LNCAP (cell line): ENCODE measurements around the gene CNTN6.

Experiments
- CTCF ChIP-seq: fragments of 450-650 bp; IDR thresholded peaks from 2 replicates; pipeline ENCODE4 v1.5.1; 2017; ENCODE audit warnings: mild to moderate bottlenecking

Gene CNTN6

GRCh38 chr3:1287815-1288214 is 195.0 kb downstream of the CNTN6 start:
- TF ChIP-seq CTCF, result no peak

- TF ChIP-seq CTCF, result no peak
Measured at GRCh38 chr3:1288805-1289494, 196.1 kb downstream of the CNTN6 start.

GRCh38 chr3:1292571-1293071 is 199.8 kb downstream of the CNTN6 start:
- TF ChIP-seq CTCF, result no peak

- TF ChIP-seq CTCF, result no peak
Measured at GRCh38 chr3:1294586-1294985, 201.8 kb downstream of the CNTN6 start.

- no peak for TF ChIP-seq CTCF
Measured at GRCh38 chr3:1318296-1319005, 225.6 kb downstream of the CNTN6 start.

GRCh38 chr3:1326546-1326945 is 233.7 kb downstream of the CNTN6 start:
- TF ChIP-seq CTCF, result no peak

GRCh38 chr3:1330107-1330506 is 237.3 kb downstream of the CNTN6 start:
- TF ChIP-seq CTCF, result no peak
